SU-DHL-6 (cell line): ENCODE results near the gene HOXD3.

ENCODE experiments used
- H2AFZ ChIP-seq: fragments of 200-600 bp; sonication (generic); 2 replicates; pipeline ENCODE4 v1.6.1; 2014; ENCODE audit warnings: low read depth, mild to moderate bottlenecking, moderate library complexity, mixed read lengths, antibody characterized with exemption, low read length; ENCODE audit not compliant: severe bottlenecking
- H3F3A ChIP-seq: fragments of 200-600 bp; shearing (Covaris generic); 2 replicates; pipeline ENCODE4 v1.6.0; 2016; ENCODE audit warnings: antibody characterized with exemption, mild to moderate bottlenecking; ENCODE audit not compliant: insufficient read depth
- H3K27ac ChIP-seq: fragments of 200-600 bp; sonication (generic); 2 replicates; pipeline ENCODE4 v1.5.1; 2016; ENCODE audit warnings: low read depth, mild to moderate bottlenecking, low read length, moderate library complexity, mixed read lengths
- H3K27me3 ChIP-seq: fragments of 200-600 bp; sonication (generic), shearing (Covaris generic); 2 replicates; pipeline ENCODE4 v1.6.0; 2014; ENCODE audit warnings: mild to moderate bottlenecking, low read length
- H3K36me3 ChIP-seq: fragments of 200-600 bp; sonication (generic); 2 replicates; pipeline ENCODE4 v1.6.1; 2014; ENCODE audit warnings: mild to moderate bottlenecking, low read length, mixed read lengths
- H3K4me2 ChIP-seq: fragments of 300-600, 200-600 bp; shearing (Covaris generic), sonication (generic); 2 replicates; pipeline ENCODE4 v1.6.0; 2014; ENCODE audit warnings: low read length, low read depth, mild to moderate bottlenecking; ENCODE audit not compliant: poor library complexity, severe bottlenecking
- H3K4me3 ChIP-seq: fragments of 200-600 bp; sonication (generic); 2 replicates; pipeline ENCODE4 v1.5.1; 2014; ENCODE audit warnings: antibody characterized with exemption, low read length, mild to moderate bottlenecking, mixed read lengths; ENCODE audit not compliant: insufficient read depth, poor library complexity, severe bottlenecking
- H3K79me2 ChIP-seq: fragments of 200-600 bp; sonication (generic); 2 replicates; pipeline ENCODE4 v1.6.1; 2014; ENCODE audit warnings: mild to moderate bottlenecking, low read length, moderate library complexity; ENCODE audit not compliant: insufficient read depth
- H3K9ac ChIP-seq: fragments of 200-600 bp; sonication (generic); 2 replicates; pipeline ENCODE4 v1.7.0; 2014; ENCODE audit warnings: mild to moderate bottlenecking, low read length
- H3K9me2 ChIP-seq: fragments of 200-600 bp; sonication (generic); replicated peaks from 2 replicates; pipeline ENCODE4 v1.6.1; 2014; ENCODE audit warnings: low read length; ENCODE audit not compliant: insufficient read depth
- H3K9me3 ChIP-seq: fragments of 200-600 bp; sonication (generic); 2 replicates; pipeline ENCODE4 v1.6.1; 2014; ENCODE audit warnings: low read length, mixed read lengths; ENCODE audit not compliant: insufficient read depth
- H4K20me1 ChIP-seq: fragments of 200-600 bp; sonication (generic); 2 replicates; pipeline ENCODE4 v1.6.1; 2014; ENCODE audit warnings: low read depth, mild to moderate bottlenecking, antibody characterized with exemption, low read length, moderate library complexity, mixed read lengths
- EZH2phosphoT487 ChIP-seq: fragments of 200-600 bp; sonication (generic), shearing (Covaris generic); conservative IDR thresholded peaks from 2 replicates; pipeline ENCODE4 v1.6.1; 2018; ENCODE audit warnings: mild to moderate bottlenecking, antibody characterized with exemption, low read length, moderate library complexity, mixed read lengths
- TF ChIP-seq, protein P1 (sequence below): fragments of 200-600 bp; sonication (generic); IDR thresholded peaks from one replicate; pipeline ENCODE4 v1.5.1; 2017; ENCODE audit warnings: antibody characterized with exemption, mild to moderate bottlenecking, low read length, moderate library complexity; ENCODE audit not compliant: insufficient read depth, poor library complexity, severe bottlenecking

Gene HOXD3

DNA sequence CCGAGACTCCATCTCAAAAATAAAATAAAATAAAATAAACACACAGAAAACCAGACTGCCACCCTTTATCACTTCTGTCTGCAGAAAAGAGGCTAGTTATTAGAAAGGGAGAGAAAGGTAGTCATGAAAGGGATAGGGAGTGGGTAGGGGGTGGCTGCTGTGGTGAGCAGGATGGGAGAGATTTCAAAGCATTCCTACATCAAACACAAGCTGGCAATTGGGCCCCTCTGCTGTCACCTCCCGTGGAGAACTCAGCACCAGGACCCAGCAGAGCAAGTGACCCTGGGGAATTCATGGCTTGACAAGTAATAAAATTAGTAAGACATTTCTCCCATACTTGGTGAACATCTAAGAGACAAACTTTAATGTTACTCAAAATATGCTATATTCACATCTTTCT is 27.6 kb downstream of the HOXD3 start:
- Histone ChIP-seq H4K20me1 (no peaks in the 10 kb centered on the region), H3K9me3 (no peaks in the 10 kb centered on the region), H3K9ac (no peak overlapping the region), H3K4me3 (no peak overlapping the region), H2AFZ (no peak overlapping the region), H3F3A (no peaks in the 10 kb centered on the region), H3K27me3 (no peaks in the 10 kb centered on the region), H3K9me2 (no peaks in the 10 kb centered on the region), H3K27ac (no peak overlapping the region), H3K36me3 (no peaks in the 10 kb centered on the region), H3K79me2 (no peaks in the 10 kb centered on the region), H3K4me2 (no peak overlapping the region)
- TF ChIP-seq, protein P1, sequence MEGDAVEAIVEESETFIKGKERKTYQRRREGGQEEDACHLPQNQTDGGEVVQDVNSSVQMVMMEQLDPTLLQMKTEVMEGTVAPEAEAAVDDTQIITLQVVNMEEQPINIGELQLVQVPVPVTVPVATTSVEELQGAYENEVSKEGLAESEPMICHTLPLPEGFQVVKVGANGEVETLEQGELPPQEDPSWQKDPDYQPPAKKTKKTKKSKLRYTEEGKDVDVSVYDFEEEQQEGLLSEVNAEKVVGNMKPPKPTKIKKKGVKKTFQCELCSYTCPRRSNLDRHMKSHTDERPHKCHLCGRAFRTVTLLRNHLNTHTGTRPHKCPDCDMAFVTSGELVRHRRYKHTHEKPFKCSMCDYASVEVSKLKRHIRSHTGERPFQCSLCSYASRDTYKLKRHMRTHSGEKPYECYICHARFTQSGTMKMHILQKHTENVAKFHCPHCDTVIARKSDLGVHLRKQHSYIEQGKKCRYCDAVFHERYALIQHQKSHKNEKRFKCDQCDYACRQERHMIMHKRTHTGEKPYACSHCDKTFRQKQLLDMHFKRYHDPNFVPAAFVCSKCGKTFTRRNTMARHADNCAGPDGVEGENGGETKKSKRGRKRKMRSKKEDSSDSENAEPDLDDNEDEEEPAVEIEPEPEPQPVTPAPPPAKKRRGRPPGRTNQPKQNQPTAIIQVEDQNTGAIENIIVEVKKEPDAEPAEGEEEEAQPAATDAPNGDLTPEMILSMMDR: no peak
- no peak for TF ChIP-seq EZH2phosphoT487

GRCh38 chr2:176186024-176186423 is 28.9 kb downstream of the HOXD3 start:
- Histone ChIP-seq H3K27ac (no peak overlapping the region), H3K27me3 (no peaks in the 10 kb centered on the region), H2AFZ (no peak overlapping the region), H3K4me3 (no peak overlapping the region), H3K9ac (no peak overlapping the region), H3K79me2 (no peaks in the 10 kb centered on the region), H3K9me3 (no peaks in the 10 kb centered on the region), H3K9me2 (no peaks in the 10 kb centered on the region), H3K36me3 (no peaks in the 10 kb centered on the region), H3K4me2 (no peak overlapping the region), H3F3A (no peaks in the 10 kb centered on the region), H4K20me1 (no peaks in the 10 kb centered on the region)
- TF ChIP-seq, protein P1: no peak
- no peak for TF ChIP-seq EZH2phosphoT487

DNA sequence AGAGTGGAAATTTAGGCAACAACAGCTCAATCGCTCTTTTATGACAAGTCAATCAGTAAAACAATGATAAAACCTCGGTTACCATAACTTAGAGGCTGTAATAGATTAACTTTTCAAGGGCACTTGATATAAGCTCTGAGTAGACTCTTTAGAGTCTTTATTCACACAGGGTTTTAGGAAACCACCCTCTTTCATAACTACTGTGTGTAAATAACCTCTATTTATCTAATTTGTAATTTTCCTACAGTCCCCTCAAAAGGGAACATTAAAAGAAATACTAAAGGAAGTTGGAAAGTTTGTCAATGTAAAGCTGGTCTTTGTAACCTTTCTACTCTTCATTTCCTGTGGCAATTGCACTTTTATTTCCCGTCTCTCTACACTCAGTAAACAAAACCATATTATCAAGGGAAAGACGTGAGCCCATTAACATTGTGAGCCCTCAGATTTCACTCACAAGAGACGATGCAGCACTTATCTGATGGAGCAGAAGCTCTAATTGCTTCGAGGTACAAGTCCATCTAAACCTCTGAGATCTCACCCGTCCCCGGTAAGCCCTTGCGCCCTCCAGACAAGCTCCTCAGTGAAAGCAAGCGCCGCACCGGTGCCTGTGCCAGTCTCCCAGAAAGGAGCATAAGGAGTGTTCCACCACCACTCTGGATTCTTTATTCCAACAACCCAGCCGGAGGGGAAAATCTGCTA is 30.2 kb downstream of the HOXD3 start:
- H4K20me1 ChIP-seq: no peaks in the 10 kb centered on the region
- H3K4me2 ChIP-seq: no peak overlapping the region
- no peaks in the 10 kb centered on the region for H3K36me3 ChIP-seq
- no peaks in the 10 kb centered on the region for H3K79me2 ChIP-seq
- H3K9me3 ChIP-seq: no peaks in the 10 kb centered on the region
- no peaks in the 10 kb centered on the region for H3F3A ChIP-seq
- no peaks in the 10 kb centered on the region for H3K27me3 ChIP-seq
- no peak overlapping the region for H3K4me3 ChIP-seq
- no peak overlapping the region for H3K27ac ChIP-seq
- H3K9me2 ChIP-seq: no peaks in the 10 kb centered on the region
- no peak for TF ChIP-seq EZH2phosphoT487
- TF ChIP-seq, protein P1: no peak
- H2AFZ ChIP-seq: peak overlapping the region; percentile 3
- no peak overlapping the region for H3K9ac ChIP-seq
